Measurements from ENCODE around the gene SCYGR8. TPM values are rescaled to one million over a fixed set of nuclear protein-coding genes. Genes with fewer than 3 reads are reported as not detected.

Gene SCYGR8
- total RNA-seq, 4 donors from 2014 or later, result not detected

- Histone ChIP-seq H3K4me1 (peaks cover 0 to 21% (median 0%) of the 10 kb centered on the region in 4 donors), H3K27me3 (no peaks in the 10 kb centered on the region), H3K36me3 (no peaks in the 10 kb centered on the region), H3K4me3 (peak overlapping the region in 1 of 4 donors; percentile 31), H3K27ac (peak overlapping the region in 2 of 4 donors; percentile 66), H3K9me3 (no peaks in the 10 kb centered on the region)
- peak in 2 of 3 donors; percentile 82 to 86 for DNase-seq
- TF ChIP-seq CTCF (IDR thresholded peaks at IDR 0.05), result no peak
- no peak for TF ChIP-seq POLR2A (IDR thresholded peaks at IDR 0.05)
Measured at GRCh38 chr2:227706859-227707258, 38.8 kb upstream of the SCYGR8 start.

DNA sequence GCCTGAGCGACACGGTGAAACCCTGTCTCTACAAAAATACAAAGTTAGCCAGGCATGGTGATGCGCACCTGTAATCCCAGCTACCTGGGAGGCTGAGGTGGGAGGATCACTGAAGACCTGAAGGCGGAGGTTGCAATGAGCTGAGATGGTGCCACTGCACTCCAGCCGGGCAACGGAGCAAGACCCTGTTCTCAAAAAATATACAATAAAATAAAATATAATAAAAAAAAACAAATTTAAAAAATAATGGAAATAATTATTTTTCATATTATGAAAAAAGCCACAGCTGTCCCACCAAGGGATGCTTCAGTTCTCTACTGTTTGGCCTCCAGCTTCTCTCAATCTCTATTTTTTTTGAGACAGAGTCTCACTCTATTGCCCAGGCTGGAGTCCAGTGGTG, 38.3 kb upstream of the SCYGR8 start:
- no peak for TF ChIP-seq POLR2A (IDR thresholded peaks at IDR 0.05)
- TF ChIP-seq CTCF (IDR thresholded peaks at IDR 0.05), result no peak
- Histone ChIP-seq H3K36me3 (no peaks in the 10 kb centered on the region), H3K4me3 (no peak overlapping the region), H3K27ac (peak overlapping the region in 2 of 4 donors; percentile 66), H3K27me3 (no peaks in the 10 kb centered on the region), H3K4me1 (peaks cover 0 to 21% (median 0%) of the 10 kb centered on the region in 4 donors), H3K9me3 (no peaks in the 10 kb centered on the region)
- DNase-seq, result no peak

DNA sequence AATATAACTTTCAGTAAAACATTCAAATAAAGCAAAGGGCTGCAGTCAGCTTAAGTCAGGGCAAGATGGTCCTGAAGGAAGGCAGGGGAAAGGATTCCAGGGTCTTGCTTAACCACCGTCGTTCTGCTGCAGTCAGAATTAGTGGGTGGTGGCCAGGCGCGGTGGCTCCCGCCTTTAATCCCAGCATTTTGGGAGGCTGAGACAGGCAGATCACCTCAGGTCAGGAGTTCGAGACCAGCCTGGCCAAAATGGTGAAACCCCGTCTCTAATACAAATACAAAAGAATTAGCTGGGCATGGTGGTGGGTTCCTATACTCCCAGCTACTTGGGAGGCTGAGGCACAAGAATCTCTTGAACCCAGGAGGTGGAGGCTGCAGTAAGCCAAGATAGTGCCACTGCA, 34.7 kb upstream of the SCYGR8 start:
- no peak for DNase-seq

GRCh38 chr2:227713291-227713690, 32.4 kb upstream of the SCYGR8 start:
- H3K27ac ChIP-seq, result no peak overlapping the region
- no peaks in the 10 kb centered on the region for H3K27me3 ChIP-seq
- no peak overlapping the region for H3K4me3 ChIP-seq
- no peak for DNase-seq
- TF ChIP-seq CTCF (IDR thresholded peaks at IDR 0.05) (no peak), POLR2A (IDR thresholded peaks at IDR 0.05) (no peak)
- H3K4me1 ChIP-seq, result peaks cover 0 to 10% (median 0%) of the 10 kb centered on the region in 4 donors
- H3K36me3 ChIP-seq, result no peaks in the 10 kb centered on the region
- H3K9me3 ChIP-seq, result no peaks in the 10 kb centered on the region

More for the DNA sequence above, 34.7 kb upstream of the SCYGR8 start:
- Histone ChIP-seq H3K36me3 (no peaks in the 10 kb centered on the region), H3K4me1 (peaks cover 0 to 9% (median 0%) of the 10 kb centered on the region in 4 donors), H3K4me3 (no peak overlapping the region), H3K9me3 (no peaks in the 10 kb centered on the region), H3K27me3 (no peaks in the 10 kb centered on the region), H3K27ac (no peak overlapping the region)
- TF ChIP-seq POLR2A (IDR thresholded peaks at IDR 0.05) (no peak), CTCF (IDR thresholded peaks at IDR 0.05) (no peak)

DNA sequence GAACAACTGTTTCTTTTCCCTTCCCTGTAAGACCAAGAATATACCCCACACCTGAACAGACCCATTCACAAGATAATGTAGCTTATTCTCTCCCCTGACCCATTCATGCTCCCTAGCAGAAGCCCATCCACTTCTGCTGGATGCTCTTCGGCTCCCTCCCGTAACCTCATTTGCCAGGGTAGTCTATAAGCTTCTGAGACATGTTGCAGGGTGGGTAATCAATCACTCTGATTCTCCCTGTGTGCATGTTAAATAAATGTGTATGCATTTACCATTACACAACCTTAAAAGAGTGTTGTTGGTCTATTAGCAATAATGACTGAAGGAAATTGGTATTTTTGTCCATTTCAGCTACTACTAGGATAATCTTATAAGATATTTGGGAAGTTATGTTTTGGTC, 29.2 kb upstream of the SCYGR8 start:
- TF ChIP-seq CTCF (IDR thresholded peaks at IDR 0.05), result no peak
- no peak for TF ChIP-seq POLR2A (IDR thresholded peaks at IDR 0.05)
- no peak overlapping the region for H3K4me3 ChIP-seq
- no peaks in the 10 kb centered on the region for H3K27me3 ChIP-seq
- H3K27ac ChIP-seq, result no peak overlapping the region
- H3K9me3 ChIP-seq, result no peaks in the 10 kb centered on the region
- peaks cover 0 to 15% (median 0%) of the 10 kb centered on the region in 4 donors for H3K4me1 ChIP-seq
- DNase-seq, result no peak
- no peaks in the 10 kb centered on the region for H3K36me3 ChIP-seq

All from Peyer's patch (tissue), 4 donors.